Jurkat, Clone E6-1 (cell line): Measurements from ENCODE around the gene GSTM5.
"Not testable (repeated sequence)": the region's sequence is repeated elsewhere in the genome, so short reads cannot be mapped to it uniquely, and the experiment has no call there.

Experiments
- DNase-seq: peaks from one replicate; pipeline ENCODE4 v3.0.0-alpha.2; 2011; ENCODE audit warnings: low read depth, low spot score
- H3K4me3 ChIP-seq: 2 replicates; pipeline ENCODE4 v1.5.1; 2011; ENCODE audit warnings: mild to moderate bottlenecking, low read length, control low read depth, moderate library complexity

GSTM5 gene

DNA sequence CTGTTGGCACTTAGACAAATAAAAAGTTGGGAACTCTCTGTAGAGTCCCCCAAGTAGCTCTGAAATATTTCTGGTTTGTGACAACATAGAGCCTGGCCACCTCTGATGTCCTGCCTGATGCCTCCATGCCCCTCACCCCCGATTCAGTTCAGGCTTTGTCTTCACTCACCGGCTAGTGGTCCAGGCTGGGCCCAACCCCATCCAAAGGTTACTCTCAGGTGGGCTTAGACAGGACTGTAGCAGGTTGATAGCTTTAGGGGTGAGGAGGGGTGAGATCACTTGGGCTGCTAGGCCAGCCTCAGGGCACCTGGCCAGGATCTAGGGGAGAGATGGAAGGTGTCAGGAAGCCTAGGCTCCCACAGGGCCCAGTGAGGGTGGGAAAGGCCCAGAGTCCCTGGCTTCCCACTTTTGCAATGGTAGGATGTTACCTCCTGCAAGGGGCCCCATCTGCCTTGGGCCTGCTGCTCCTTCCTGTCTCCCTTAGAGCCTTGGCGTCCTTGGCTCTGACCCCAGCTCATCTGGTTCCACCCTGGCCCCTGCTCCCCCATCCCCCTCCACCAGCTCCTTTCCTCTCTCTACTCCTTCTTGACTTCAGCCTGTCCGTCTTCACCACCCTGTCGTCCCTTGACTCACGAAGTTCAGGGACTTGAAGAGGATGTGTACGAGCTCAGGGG lies 44.9 kb downstream of the GSTM5 start:
- no peak for DNase-seq
- H3K4me3 ChIP-seq: no peak overlapping the region

DNA sequence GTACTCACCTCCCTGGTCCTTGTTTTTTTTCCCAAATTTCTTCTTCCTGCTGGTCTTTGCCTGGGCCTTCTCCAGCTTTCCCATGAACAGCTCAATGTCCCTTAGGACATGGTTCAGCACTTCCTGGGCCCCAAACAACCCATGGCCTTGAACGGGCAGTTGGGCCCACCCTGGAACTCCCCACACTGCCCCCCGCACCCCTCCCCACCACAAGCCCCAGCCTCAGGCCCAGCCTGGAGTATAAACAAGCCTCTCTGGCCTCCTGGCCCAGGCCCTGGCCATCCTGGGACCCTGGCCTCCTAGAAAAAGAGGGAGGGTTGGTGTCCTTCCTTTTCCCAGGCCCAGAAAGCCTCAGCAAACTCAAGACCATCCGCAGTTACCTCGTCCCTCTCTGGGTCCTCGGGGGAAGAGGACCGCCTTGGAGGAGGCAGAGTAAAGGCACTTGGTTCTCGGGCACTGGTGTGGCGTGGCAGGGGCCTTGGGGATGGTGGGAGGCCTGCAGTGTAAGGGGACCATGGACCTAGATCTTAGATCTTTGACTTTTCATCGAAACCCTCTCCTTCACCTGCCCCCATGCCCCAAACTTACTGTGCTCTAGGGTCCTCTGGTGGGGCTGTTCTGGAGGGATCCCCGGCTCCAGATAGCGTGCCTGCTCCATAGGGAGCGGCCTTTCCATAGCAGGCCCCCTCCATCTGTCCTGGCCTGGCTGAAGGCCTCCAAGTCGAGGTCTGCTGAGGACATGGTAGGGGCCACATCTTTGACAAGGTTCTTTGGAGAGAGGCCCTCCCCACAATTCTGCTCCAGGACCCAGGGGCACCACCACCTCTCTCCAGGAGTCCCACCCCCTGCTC lies 46.1 kb downstream of the GSTM5 start:
- DNase-seq: no peak

DNA sequence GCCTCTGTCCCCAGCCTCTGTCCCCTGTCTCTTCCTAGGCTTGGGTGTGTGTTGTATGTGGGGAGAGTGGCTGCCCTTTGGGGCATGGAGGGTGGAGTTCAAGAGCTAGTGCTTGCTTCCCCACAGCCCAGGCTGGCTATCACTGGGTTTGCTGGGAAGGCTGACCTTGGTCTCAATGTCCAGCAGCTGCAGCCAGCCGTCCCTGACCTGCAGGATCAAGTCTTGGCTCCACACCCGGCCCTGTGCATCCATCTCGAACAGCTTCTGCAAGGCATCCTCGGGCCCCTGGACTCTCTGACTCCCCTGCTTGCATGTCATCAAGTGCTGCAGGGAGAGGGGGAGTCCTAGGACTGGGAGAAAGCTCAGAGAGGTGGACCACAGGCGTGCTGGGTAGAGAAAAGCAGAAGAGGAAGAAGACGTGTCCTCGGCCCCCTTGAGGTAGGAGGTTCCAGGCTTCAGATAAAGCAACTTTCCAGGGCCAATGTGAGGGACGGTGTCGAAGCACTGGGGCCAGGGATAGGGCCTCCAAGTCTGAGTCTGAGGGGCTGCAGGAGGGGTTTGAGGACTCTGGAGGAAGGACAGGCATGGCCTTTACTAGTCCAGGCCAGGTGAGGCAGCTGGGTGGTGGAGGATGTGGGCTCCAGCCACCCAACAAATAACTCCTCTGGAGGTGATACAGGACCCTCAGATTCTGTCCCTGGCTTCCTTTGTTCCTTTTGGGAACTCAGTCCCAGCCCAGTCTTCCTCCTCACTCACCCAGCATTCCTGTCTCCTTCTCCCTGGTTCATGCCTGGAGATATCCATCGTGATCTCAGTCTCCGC lies 47.7 kb downstream of the GSTM5 start:
- no peak overlapping the region for H3K4me3 ChIP-seq
- DNase-seq: no peak

More for the DNA sequence above, 46.1 kb downstream of the GSTM5 start:
- H3K4me3 ChIP-seq: no peak overlapping the region

DNA sequence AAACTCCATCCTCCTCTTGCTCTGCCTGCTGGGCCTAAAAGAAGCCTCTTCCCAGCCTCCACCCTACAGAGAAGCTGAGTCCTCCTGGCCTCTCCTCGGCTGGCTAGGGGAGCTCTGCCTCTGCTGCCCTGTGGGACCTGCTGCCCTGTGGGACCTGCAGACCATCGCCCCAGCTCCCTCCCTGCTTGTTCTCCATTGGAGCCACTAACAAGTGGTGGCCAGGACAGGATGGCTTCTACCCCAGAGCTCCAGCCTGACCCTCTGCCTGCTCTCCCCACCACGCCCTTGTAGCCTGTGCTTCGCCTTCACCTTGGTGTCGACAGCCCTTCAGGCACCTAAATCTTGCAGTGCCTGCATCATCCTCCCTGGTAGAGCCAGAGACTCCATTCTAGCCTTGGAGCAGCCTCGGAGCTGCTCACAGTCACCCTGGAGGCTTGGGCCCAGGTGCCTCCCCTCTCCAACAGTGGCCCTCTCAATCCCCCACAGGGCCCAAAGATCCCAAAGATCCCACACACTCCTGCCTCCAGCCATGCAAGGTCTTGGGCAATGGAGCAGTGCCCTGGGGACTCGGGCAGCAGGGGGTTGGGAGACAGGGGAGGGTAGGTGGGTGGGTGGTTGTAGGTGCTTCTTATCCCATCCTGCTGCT lies 48.7 kb downstream of the GSTM5 start:
- no peak overlapping the region for H3K4me3 ChIP-seq
- DNase-seq: no peak

DNA sequence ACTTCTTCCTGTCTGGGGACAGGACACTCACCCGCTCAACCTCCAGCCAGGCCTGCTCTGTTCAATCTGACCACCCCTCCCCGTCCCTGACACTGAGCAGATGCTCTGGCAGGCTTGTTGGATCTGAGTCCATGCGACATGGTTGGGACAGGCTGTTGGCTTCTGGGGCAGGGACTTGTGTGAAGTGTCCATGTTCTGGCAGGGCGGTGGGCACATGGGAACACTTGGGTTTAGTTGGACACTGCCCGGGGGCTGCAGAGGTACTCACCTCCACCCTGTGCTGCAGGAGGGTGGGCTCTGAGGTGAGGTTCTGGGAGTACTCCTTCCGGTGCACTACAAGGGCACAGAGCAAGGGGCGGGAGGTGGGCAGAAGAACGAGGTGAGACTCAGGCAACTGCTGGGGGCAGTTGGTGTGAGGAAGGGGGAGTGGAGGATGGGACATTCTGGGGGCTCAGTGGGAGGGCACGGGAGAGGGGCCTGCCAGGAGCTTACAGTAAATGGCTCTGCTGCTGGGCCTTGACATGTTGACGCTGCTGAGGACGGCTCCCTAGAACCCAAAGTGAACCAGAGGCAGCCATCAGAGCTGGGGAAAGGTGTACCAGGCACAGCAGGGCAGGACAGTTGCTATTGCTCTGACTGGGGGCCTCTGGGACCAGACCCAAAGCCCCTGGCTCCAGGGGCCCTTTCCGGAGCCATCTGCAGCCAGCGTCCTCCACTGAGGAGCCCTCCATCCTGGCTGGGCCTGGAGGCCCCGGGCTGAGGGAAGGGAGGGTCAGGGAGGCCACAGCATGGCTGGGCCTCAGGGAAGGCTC lies 49.4 kb downstream of the GSTM5 start:
- H3K4me3 ChIP-seq: no peak overlapping the region

DNA sequence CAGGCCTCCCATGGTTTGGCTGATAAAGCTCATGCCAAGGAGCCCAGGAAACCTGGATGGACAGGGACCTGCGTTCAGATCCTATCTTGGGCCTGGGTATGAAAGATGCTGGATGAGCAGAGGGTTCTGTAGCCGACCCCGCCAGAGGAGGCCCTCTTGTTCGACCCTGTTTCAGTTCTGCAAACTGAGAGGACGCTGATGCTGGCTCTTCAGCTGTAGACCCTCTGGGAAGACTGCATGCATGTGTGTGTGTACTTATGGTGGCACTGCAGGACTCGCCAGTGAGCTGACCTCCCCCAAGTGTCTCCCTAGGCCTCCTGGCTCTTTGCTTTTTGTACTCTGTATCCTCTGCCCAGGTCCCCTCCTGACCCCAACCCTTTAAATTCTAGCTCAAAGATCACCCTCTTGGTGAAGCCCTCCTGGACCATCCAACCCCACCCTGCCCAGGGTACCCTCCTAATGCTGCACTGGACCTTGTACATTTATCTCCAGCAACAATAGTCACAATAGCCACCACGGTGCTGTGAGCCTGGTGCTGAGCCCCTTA lies 50.1 kb downstream of the GSTM5 start:
- no peak for DNase-seq
- no peak overlapping the region for H3K4me3 ChIP-seq

More for the DNA sequence above, 49.4 kb downstream of the GSTM5 start:
- DNase-seq: no peak

DNA sequence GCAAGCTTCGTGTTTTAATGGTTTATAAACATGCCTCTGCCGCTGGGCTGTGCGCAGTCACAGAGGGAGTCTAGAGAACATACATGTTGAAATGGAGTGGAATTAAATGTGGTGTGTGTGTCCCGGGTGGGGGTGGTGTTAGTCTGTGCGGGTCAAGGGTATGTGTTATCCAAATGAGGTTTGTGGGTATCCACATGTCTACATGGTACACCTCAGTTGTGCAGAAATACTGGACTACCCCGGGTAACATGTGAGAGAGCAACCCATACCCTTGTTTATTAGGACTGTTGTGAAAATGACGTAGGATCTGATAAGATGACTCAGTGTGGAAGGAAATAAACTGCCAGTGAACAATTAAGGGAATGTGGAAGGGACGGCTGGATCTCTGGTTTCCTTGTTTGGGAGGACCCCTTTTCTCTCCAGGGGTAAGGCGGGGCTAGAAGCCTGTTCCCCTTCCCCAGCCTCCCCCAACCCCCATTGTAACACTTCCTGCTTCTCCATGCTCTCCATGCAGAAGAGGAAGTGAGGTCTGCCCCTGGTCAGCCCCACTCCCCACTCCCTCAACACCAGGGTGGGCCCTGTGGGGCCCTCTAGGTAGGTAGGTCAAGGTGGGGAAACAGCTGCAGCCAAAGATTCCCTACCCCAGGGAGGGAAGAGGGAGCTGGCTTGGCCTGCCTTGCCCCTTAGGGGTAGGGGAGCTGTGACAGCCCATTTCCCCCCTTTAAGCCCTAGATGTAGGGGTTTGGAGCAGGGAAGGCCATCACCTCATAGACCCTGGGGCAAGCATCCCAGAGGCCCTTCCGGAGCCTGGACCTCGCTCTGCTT lies 51.0 kb downstream of the GSTM5 start:
- no peak for DNase-seq
- H3K4me3 ChIP-seq: no peak overlapping the region

DNA sequence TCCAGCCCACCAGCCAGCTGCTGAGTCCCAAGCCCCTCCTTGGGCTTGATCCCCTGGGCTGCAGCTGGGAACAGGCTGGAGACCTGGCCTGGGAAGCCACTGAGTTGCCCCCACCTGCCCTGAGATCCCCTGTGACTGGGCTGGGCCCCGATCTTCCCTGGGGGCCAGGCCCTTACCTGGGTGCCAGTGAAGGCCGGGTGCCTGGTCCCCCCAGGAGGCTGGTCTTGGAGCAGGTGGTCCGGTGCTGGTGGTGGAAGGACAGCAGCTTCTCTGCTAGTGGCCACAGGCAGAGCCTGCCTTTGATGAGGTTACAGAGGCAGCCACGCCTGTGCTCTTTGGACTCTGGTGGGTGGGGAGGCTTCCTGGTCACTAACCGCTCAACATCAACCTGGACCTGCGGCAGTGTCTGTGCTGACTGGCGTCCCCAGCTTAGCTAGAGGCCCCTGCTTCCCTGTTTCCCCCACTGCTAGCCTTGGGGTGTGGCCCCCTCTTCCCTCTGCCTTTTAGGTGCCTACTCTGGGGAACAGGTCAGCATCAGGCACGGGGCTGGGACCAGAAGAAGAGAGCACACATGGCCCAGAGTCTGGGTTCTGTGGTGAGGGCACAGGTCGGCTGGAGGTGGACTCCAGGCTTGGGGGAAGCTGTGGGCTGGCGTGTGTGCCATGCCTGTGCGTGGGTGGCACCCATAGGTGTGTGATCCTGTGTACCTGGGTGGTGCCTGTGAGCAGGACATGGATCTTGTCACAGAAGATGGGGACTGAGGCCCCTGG lies 51.8 kb downstream of the GSTM5 start, which contains the start of gene EPS8L3:
EPS8L3 (minus strand) TSS at position 278 of the 770 bp plus-strand sequence. CDS start 2,174 bp downstream, outside the sequence.
- H3K4me3 ChIP-seq: no peak within 1 kb of the TSS
- DNase-seq: no peak

DNA sequence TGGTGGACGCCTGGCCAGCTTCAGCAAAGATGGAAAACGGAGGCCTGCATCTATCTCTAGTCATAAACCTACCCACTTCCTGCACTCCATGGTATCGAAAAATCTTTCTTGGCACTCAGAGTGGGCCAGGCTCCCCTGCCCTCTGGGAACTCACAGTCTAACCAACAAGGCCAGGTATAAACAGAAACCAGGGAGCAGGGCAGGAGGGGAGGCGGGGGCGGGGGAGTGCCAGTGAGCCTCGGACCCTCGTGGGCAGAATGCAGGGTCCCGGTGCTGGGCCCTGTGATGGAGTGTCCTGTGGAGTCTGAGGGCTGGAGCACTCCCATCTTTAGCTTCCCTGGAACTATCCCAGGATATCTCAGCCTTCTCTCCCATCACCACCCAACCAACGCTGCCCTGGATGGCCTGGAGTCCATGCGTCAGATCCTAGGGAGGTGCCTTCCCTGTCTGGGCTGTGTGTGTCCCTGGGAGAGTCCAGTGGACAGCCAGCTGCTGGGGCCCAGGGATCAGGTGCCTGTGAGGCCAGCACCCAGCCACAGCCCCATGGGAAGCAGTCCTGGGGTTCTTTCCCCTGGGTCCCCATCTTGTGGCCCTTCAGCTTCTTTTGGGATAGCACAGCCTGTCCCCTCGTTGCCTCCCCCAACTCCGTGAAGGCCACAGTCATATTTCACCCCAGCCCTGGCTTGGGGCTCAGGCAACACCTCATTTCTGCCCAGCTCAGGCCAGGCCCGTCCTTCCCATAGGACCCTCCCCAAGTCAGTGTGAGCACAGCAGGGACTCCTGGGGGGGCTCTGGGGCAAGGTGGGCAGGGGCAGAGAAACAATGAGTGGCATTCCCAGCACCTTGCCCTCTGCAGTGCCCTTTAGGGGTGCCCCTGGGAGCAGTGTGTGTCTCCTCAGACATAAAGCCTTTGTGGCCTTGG lies 52.8 kb downstream of the GSTM5 start:
- DNase-seq: no peak

DNA sequence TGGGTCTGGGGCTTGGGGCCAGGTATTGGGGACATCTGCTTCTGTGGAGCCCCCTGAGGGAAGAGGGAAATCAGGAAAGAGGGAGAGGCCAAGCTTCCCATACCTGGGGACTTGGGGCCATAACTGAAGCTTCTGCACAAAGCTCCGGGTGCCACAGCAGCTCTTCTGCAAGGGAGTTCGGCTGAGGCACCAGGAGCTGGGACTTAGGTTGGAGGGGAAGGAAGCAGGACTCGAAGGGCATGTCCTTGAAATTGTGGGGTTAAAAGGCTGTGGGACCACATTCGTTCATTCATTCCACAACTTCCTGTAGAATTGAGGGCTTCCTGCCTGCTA lies 53.4 kb downstream of the GSTM5 start:
- H3K4me3 ChIP-seq: no peak overlapping the region
- DNase-seq: no peak

More for the DNA sequence above, 52.8 kb downstream of the GSTM5 start:
- no peak overlapping the region for H3K4me3 ChIP-seq

DNA sequence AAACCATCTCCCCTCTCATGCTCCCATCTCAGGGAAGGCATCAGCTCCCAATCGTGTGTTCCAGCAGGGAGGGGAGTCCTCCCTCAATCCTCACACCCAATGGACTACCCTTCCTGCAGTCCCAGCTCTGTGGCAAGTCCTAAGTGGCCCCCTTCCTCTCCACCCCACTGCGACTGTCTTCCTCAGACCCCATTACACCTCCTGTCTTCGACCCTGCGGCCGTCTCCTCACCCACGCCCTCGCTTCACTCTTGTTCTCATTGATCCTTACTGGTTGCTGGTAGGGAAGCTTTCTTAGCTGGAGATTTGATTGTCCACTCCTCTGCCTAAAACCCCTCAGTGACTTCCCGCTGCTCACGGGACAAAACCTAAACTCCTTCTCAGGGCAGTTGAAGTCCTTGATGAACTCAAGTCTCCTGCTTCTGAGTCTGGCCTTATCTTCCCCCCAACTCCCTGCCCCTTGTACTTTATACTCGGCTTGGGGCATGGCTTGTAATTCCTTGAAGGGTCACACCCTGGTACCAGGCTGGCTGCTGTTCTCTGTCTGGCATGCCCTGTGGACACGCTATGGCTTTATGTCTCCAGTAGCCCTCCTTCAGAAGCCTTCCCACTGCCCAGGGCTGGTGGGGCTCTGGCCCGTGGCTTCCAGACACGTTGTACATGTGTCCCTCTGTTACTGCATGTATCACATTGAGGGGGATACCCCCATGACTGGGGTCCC lies 54.0 kb downstream of the GSTM5 start:
- no peak for DNase-seq

DNA sequence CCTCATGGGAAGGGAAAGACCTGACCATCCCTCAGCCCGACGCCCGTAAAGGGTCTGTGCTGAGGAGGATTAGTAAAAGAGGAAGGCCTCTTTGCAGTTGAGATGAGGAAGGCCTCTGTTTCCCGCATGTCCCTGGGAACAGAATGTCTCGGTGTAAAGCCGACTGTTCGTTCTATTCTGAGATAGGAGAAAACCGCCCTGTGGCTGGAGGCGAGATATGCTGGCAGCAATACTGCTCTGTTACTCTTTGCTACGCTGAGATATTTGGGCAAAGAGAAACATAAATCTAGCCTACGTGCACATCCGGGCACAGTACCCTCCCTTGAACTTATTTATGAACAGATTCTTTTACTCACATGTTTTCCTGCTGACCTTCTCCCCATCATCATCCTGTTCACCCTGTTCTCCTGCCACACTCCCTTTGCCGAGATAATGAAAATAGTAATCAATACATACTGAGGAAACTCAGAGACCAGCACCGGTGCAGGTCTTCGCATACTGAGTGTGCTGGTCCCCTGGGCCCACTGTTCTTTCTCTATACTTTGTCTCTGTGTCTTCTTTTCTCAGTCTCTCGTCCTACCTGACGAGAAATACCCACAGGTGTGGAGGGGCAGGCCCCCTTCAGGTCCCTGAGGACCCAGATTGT lies 55.1 kb downstream of the GSTM5 start:
- not testable (repeated sequence) for H3K4me3 ChIP-seq, DNase-seq

More for the DNA sequence above, 54.0 kb downstream of the GSTM5 start:
- no peak overlapping the region for H3K4me3 ChIP-seq
